Renal cortex interstitium (tissue), 11 donors: Measurements from ENCODE around the gene GPSM1. TPM values are rescaled to one million over a fixed set of nuclear protein-coding genes. Genes with fewer than 3 reads are reported as not detected.
"Not testable (repeated sequence)": the region's sequence is repeated elsewhere in the genome, so short reads cannot be mapped to it uniquely, and the experiment has no call there.

Source experiments
- DNase-seq, 11 donors: peaks; one replicate each; pipeline ENCODE4 v3.0.0-alpha.2; 2013; ENCODE audit warnings: low read depth in 9 of 11, low spot score in 4 of 11; ENCODE audit errors: extremely low read depth in 1 of 11
- polyA plus RNA-seq, 3 donors: library from polyadenylated mRNA; unstranded; fragments of 120-200 nt; gene quantifications; one replicate each; pipeline ENCODE4 v1.2.1, GENCODE V29; 2013; ENCODE audit not compliant: insufficient read length in 3 of 3

The GPSM1 gene
- polyA plus RNA-seq, 3 donors: 28.2 to 48.1 (median 47.2) TPM

- DNase-seq: no peak
Measured at GRCh38 chr9:136312009-136312375, 15.3 kb upstream of the GPSM1 start.

DNA sequence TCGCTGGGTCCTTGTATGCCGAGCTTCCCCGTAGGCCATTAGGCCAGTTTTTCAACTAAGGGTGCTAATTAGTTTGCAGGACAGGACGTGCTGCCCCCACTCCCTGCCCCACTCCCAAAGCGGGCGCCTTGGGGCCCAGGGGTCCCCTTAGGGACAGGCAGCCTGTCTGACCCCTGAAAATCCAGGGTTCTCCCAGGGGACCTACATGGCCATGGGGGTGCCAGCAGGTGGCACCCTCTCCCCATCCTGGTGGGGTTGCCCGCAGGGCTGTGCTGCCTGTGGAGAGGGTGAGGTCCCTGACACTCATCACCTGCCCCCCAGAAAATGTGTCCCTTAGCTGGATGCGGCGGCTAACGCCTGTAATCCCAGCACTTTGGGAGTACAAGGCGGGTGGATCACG lies 14.9 kb upstream of the GPSM1 start:
- DNase-seq: no peak

GRCh38 chr9:136313111-136314055 lies 14.0 kb upstream of the GPSM1 start:
- DNase-seq: no peak

GRCh38 chr9:136314056-136314416 lies 13.3 kb upstream of the GPSM1 start:
- no peak for DNase-seq

DNA sequence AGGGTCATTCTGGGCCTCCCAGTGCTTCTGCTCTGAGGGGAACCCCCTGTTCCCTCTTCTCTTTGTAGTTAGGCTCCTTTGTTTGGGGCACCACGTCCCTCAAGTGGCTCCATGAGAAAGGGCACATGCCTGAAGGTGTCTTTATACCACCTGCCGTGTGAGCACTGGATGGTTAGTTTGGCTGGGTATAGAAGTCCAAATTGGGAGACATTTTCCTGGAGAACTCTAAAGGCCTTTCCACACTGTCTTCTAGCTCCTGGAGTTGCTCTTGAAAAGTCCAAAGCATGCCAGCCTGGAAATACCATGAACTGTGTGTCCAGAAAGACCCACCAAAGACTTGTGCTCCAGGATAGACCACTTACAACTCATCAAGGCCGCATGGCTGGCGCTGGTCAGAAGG lies 12.4 kb upstream of the GPSM1 start:
- DNase-seq: no peak

DNA sequence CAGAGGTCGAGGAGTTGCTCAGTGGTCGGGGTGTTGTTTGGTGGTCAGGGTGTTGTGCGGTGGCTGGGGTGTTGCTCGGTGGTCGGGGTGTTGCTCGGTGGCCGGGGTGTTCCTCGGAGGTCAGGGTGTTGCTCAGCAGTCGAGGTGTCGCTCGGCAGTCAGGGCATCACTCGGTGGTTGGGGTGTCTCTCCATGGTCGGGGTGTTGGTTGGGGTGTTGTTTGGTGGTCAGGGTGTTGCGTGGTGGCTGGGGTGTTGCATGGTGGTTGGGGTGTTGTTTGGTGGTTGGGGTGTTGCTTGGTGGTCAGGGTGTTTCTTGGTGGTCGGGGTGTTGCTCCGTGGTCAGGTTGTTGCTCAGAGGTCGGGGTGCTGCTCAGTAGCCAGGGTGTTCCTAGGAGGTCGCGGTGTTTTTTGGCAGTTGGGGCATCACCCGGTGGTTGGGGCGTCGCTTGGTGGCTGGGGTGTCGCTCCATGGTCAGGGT lies 11.0 kb upstream of the GPSM1 start:
- no peak for DNase-seq

GRCh38 chr9:136316896-136317676 lies 10.3 kb upstream of the GPSM1 start:
- DNase-seq: no peak

DNA sequence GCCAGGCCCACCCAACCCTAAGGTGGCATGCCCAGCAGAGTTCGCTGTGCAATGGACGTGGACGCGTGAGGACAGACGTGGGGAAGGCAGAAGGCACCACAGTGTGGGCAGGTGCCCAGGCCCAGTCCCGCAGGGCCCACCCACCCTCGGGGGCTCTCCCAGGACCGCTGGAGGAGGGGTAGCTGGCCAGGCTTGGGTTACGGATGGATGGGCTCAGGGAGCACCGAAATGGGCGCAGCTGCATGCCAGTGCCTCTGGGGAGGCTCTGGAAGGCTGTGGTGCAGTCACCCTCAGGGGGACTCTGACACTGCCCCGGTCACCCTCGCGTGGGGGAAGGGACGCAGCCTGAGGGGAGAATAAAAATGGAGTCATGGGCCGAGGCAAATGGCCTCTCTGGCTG lies 9.6 kb upstream of the GPSM1 start:
- no peak for DNase-seq

GRCh38 chr9:136318111-136318775 lies 9.1 kb upstream of the GPSM1 start:
- DNase-seq: no peak

DNA sequence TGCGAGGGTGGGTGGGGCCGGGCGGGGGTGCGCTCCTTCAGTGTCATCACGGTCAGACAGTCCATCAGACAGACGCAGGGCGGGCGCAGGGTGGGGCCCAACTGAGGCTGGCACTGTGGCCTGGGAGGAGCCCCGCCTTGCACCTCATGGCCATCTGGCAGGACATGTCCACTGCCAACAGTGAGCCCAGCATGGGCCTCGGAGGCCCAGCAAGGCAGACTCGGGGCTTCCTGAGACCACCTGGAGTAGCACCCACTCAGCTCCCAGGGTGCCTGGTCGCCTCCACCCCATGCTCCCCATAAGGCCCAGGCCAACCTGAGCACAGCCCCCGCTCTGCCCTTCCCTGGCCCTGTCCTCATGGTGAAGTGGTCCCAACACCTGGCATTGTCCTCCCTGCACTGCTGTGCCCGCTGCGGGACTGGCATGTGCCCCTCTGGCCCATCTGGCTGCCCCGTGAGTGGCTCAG lies 8.5 kb upstream of the GPSM1 start:
- no peak for DNase-seq

- not testable (repeated sequence) for DNase-seq
Measured at GRCh38 chr9:136319244-136319643, 8.1 kb upstream of the GPSM1 start.

DNA sequence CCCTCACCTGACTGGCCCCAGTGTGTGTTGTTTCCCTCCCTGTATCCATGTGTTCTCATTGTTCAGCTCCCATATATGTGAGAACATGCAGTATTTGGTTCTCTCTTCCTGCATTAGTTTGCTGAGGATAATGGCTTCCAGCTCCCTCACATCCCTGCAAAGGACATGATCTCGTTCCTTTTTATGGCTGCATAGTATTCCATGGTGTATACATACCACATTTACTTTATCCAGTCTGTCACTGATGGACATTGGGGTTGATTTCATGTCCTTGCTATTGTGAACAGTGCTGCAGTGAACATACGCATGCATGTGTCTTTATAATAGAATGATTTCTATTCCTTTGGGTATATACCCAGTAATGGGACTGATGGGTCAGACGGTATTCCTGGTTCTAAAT lies 7.4 kb upstream of the GPSM1 start:
- DNase-seq: not testable (repeated sequence)

DNA sequence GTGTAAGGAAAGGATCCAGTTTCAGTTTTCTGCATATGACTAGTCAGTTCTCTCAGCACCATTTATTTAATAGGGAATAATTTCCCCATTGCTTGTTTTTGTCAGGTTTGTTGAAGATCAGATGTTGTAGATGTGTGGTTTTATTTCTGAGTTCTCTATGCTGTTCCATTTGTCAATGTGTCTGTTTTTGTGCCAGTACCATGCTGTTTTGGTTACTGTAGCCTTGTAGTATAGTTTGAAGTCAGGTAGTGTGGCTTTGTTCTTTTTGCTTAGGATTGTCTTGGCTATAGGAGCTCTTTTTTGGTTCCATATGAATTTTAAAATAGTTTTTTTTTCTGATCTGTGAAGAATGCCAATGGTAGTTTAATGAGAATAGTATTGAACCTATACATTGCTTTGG lies 6.4 kb upstream of the GPSM1 start:
- not testable (repeated sequence) for DNase-seq

DNA sequence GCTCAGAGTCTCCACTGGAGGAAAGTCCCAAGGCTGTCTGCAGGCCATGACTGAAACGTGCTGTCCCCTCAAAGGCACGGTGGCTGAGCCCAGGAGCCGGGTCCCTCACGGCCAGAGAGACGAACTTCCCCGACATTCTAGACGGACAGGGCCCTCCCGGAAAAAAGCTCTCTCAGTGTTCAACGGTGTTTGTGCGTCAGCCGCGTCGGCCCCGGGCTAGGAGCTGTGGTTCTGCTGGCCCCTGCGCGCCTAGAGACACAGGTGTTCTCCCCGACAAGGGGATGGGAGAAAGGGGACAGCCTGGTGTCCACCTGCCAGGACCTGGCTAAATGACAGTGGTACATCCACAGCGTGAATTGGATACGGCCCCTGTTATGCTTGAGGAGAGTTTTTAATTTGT lies 5.8 kb upstream of the GPSM1 start:
- DNase-seq: no peak

DNA sequence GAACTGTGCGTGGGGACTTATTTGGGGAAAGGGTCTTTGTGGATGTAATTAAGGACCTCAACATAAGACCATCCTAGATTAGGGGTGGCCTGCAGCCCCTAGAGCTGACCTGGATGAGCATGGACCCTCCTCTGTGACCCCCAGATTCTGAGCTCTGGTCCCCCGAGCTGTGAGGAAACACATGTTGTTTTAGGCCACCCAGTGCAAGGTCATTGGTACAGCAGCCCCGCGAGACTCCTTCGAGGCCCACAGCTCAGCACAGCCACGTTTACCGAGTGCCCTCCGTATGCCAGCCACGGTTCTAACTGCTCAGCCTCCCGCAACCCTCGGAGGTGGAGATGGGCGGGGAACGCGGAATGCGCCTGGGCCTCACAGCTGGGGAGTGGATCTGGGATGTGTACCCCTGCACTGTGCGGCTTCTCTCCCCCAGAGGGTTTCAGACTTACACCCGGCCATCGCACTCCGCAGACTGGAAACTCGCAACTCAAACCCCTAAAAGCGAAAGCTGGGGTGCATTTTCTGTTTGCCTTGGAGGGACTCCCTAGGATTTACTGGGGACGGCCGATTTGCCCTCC lies 4.5 kb upstream of the GPSM1 start:
- no peak for DNase-seq

DNA sequence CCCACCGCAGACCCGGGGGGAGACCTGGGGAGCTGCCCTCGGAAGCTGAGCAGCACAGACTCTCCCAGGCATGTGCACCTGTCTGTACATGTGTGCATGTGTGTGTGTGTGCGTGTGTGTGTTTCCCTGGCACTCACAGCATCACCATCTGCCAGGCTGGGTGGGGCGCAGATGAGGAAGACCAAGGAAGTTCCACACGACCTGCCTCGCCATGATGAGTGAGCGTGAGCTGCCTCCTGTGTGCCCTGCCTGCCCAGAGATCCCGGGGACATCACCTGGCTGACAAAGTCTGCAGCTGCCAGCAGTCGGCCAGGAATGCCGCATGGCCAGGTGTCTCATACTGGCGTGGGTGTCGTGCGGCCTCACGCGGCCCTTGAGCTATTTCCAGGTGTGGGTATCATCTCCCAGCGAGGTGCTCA lies 4.0 kb upstream of the GPSM1 start:
- no peak for DNase-seq

- no peak for DNase-seq
Measured at GRCh38 chr9:136324501-136325300, 2.6 kb upstream of the GPSM1 start.

DNA sequence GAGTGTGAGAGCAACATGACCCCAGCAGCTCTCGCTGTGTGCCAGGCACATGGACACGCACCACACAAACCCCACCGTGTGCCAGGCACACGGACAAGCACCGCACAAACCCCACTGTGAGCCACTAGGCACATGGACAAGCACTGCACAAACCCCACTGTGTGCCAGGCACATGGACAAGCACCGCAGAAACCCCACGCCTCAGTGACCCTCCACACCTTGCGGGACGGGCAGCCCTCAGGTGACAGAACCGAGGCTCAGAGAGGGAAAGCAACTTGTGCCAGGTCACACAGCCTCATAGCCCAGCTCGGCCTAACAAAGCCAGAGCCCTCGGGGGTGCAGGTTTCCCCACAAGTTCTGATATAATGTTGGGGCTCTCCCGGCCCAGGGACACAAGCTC lies 2.0 kb upstream of the GPSM1 start:
- no peak for DNase-seq
